H7 (cell line): ENCODE measurements around the gene NPW. TPM values are rescaled to one million over a fixed set of nuclear protein-coding genes. Genes with fewer than 3 reads are reported as not detected.

Source experiments
- DNase-seq: peaks from one replicate; pipeline ENCODE4 v3.0.0; 2012
- H3K27me3 ChIP-seq: 2 replicates; pipeline ENCODE4 v1.6.0; 2011; ENCODE audit warnings: mild to moderate bottlenecking, low read length; ENCODE audit not compliant: control insufficient read depth, insufficient read depth
- H3K36me3 ChIP-seq: replicated peaks from 2 replicates; pipeline ENCODE4 v1.5.1; 2011; ENCODE audit warnings: low read length; ENCODE audit not compliant: control insufficient read depth, insufficient read depth
- H3K4me3 ChIP-seq: 2 replicates; pipeline ENCODE4 v1.5.1; 2011; ENCODE audit warnings: low read depth, mild to moderate bottlenecking, control low read depth, low read length, moderate library complexity; ENCODE audit not compliant: insufficient read depth
- total RNA-seq: library from RNA; depleted of rRNA; stranded (reverse); fragments of >200 nt; shearing (Covaris generic); gene quantifications from 2 replicates; pipeline ENCODE4 v1.2.3, GENCODE V29; 2014; rRNA removed

NPW gene
- 2.0 and 2.3 TPM in 2 replicates for total RNA-seq

DNA sequence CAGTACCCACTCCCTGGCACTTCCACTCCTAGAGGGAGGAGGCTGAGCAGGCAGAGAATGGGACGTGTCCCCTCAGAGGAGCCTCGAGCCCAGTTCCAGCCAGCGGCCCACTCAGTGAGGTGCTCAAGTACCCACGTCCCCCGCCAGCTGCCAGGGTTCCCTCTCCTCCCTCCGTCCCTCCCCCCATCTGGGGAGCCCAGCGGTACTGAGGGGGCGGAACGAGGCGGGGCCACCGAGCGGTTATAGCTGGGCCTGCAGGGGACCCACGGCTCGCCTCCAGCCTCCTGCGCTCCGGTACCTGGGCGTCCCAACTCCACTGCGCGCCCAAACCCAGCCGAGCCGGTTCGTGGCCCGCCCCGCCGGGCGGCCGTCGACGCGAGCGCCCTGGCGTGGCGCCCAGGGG lies at the start of gene NPW:
Gene NPW, plus strand, starts transcription at position 268 of the 403 bp plus-strand sequence.
- peak within 1 kb of the TSS; percentile 48 for H3K4me3 ChIP-seq

GRCh38 chr16:1971796-1972489 lies 47.6 kb upstream of the NPW start, which contains the start of gene TBL3:
Gene TBL3 (plus strand): TSS chr16:1972053. CDS start chr16:1972165, 112 bp downstream.
- H3K4me3 ChIP-seq, result peak within 1 kb of the TSS; percentile 97
- peak; percentile 99 for DNase-seq
- no peaks in the 10 kb centered on the region for H3K27me3 ChIP-seq
- H3K36me3 ChIP-seq, result peaks cover 8% of the 10 kb centered on the region

More for the DNA sequence above, at the start of gene NPW:
- H3K36me3 ChIP-seq, result no peaks in the 10 kb centered on the region
- DNase-seq, result peak; percentile 92
- H3K27me3 ChIP-seq, result peaks cover 32% of the 10 kb centered on the region

GRCh38 chr16:1972490-1972877 lies 47.1 kb upstream of the NPW start:
- H3K36me3 ChIP-seq, result peaks cover 9% of the 10 kb centered on the region
- peak overlapping the region; percentile 97 for H3K4me3 ChIP-seq
- peak; percentile 88 for DNase-seq
- no peaks in the 10 kb centered on the region for H3K27me3 ChIP-seq

- Histone ChIP-seq H3K4me3 (no peak overlapping the region), H3K36me3 (peaks cover 9% of the 10 kb centered on the region), H3K27me3 (no peaks in the 10 kb centered on the region)
- no peak for DNase-seq
Measured at GRCh38 chr16:1973461-1974156, 46.0 kb upstream of the NPW start.

- Histone ChIP-seq H3K27me3 (peaks cover 2% of the 10 kb centered on the region; the same call in 1 of the 2 replicates), H3K36me3 (peaks cover 9% of the 10 kb centered on the region), H3K4me3 (no peak overlapping the region)
- DNase-seq, result no peak
Measured at GRCh38 chr16:1974157-1975070, 45.2 kb upstream of the NPW start.

- no peak for DNase-seq
- H3K27me3 ChIP-seq, result peaks cover 14% of the 10 kb centered on the region
- no peak overlapping the region for H3K4me3 ChIP-seq
- peaks cover 9% of the 10 kb centered on the region for H3K36me3 ChIP-seq
Measured at GRCh38 chr16:1975432-1976215, 44.0 kb upstream of the NPW start.

- no peak for DNase-seq
- Histone ChIP-seq H3K36me3 (peaks cover 9% of the 10 kb centered on the region), H3K27me3 (peaks cover 20% of the 10 kb centered on the region), H3K4me3 (no peak overlapping the region)
Measured at GRCh38 chr16:1976216-1976520, 43.4 kb upstream of the NPW start.

- no peak overlapping the region for H3K4me3 ChIP-seq
- peaks cover 9% of the 10 kb centered on the region for H3K36me3 ChIP-seq
- peaks cover 30% of the 10 kb centered on the region for H3K27me3 ChIP-seq
- DNase-seq, result no peak
Measured at GRCh38 chr16:1976951-1977874, 42.4 kb upstream of the NPW start.

DNA sequence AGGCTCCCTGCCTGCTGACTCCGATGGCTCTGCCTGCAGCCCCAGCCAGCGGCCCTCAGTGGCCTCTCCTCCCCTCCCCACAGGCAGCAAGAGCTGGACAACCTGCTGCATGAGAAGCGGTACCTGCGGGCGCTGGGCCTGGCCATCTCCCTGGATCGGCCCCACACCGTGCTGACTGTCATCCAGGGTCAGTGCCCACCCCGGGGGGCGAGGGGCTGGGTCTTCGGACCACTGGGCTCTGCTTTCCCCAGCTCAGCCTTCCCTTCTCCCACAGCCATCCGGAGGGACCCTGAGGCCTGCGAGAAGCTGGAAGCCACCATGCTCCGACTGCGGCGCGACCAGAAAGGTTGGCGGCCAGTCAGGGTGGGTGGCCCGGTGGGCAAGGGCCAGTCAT lies 41.7 kb upstream of the NPW start:
- DNase-seq, result no peak
- H3K27me3 ChIP-seq, result peaks cover 37% of the 10 kb centered on the region
- H3K4me3 ChIP-seq, result no peak overlapping the region
- H3K36me3 ChIP-seq, result peaks cover 9% of the 10 kb centered on the region

- peak overlapping the region; percentile 48 for H3K4me3 ChIP-seq
- peak; percentile 93 for DNase-seq
- H3K36me3 ChIP-seq, result peaks cover 9% of the 10 kb centered on the region
- peaks cover 44% of the 10 kb centered on the region for H3K27me3 ChIP-seq
Measured at GRCh38 chr16:1978476-1979120, 41.0 kb upstream of the NPW start.

DNA sequence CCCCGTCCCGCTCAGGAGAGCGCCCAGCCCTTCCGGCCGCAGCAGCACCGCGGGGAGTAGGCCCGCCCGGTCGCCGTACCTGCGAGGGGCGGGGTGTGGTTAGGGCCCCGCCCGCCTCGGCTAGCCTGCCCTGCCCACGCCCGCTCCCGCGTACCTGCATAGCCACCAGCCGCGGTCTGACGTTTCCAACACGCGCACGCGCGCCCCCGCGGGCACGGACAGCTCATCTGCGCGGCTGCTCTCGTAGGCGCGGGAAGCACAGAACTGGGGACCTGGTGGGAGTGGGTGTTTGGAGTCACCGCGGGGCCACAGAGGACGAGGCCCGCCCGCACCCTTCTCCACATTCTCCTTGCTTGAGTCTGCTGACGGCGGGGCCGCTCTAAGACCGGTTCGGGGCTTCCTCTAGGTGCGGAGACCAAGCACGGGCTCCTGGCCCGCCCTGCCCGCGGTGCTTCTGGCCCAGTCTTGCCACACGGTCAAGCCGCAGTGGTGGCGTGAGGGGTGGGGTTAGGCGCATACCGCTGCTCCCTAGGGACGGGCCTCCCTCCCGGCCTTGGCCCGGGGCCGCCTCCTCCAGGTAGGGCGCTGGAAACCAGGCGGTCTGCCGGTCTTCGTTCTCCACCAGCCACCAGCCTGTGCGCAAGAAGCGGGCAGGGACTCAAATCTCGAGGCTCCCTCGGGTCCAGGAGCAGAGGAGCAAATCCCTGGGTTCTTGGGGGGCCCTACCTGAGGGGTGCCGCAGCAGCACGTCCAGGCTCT lies 40.1 kb upstream of the NPW start:
- DNase-seq, result peak; percentile 97
- Histone ChIP-seq H3K27me3 (peaks cover 45% of the 10 kb centered on the region), H3K4me3 (peak overlapping the region; percentile 48), H3K36me3 (peaks cover 9% of the 10 kb centered on the region)

DNA sequence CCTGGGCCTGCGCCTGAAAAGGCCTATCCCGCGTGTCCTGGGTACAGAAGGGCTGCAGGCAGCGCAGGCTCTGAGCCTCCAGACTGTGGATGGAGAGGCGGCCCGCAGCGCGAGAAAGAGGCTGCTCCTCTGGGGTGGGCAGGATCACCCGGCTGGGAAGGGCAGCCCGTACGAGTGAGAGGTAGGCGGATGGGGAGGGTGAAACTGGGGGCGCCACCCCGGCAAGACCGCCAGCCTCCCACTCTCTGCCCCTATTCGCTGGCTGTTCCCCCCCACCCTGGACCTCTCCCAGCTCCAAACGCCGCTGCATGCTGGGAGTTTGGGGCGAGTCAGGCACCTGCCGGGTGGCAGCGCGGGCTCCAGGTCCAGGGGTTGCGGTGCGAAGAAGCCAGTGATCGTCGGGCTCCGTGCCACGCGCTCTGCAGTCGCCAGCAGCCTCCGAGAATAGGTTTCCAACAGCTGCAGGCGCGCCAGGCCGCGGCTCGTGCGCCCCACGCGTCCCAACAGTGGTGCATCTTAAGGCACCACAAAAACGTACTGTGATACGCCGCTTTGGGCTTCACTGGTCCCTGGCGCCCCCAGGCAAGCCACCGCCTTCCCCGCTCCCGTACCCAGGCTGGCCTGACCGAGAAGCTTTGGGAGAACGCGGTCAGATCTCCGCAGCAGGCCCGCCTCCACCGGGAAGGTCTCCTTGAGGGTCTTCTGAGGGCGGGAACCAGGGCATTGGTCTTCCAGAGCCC lies 39.4 kb upstream of the NPW start:
- DNase-seq, result peak; percentile 87
- peaks cover 45% of the 10 kb centered on the region for H3K27me3 ChIP-seq
- peaks cover 5% of the 10 kb centered on the region for H3K36me3 ChIP-seq
- H3K4me3 ChIP-seq, result peak overlapping the region; percentile 48; the same call in 1 of the 2 replicates
